Mucosa of stomach (tissue), 1 donor: ENCODE results near the gene PDK1.
"Not testable (repeated sequence)": the region's sequence is repeated elsewhere in the genome, so short reads cannot be mapped to it uniquely, and the experiment has no call there.

ENCODE experiments used
- H3K27me3 ChIP-seq: one replicate; pipeline ENCODE4 v1.7.0; 2013; ENCODE audit warnings: mild to moderate bottlenecking, low read length; ENCODE audit not compliant: control insufficient read depth, insufficient read depth
- H3K36me3 ChIP-seq: one replicate; pipeline ENCODE4 v1.7.0; 2013; ENCODE audit warnings: low read length; ENCODE audit not compliant: control insufficient read depth, insufficient read depth
- H3K4me1 ChIP-seq: one replicate; pipeline ENCODE4 v1.7.0; 2013; ENCODE audit warnings: mild to moderate bottlenecking, low read length; ENCODE audit not compliant: control insufficient read depth, insufficient read depth
- H3K4me3 ChIP-seq: one replicate; pipeline ENCODE4 v1.7.0; 2013; ENCODE audit warnings: low read length
- H3K9ac ChIP-seq: one replicate; pipeline ENCODE4 v1.7.0; 2013; ENCODE audit warnings: mild to moderate bottlenecking, low read length, moderate library complexity
- H3K9me3 ChIP-seq: one replicate; pipeline ENCODE4 v1.7.0; 2013; ENCODE audit warnings: mild to moderate bottlenecking, low read length, moderate library complexity; ENCODE audit not compliant: control insufficient read depth
- donor health status: Pancreatic carcinoma.

PDK1 gene

GRCh38 chr2:172533687-172534086 is 22.2 kb upstream of the PDK1 start:
- Histone ChIP-seq H3K4me3 (no peak overlapping the region), H3K9me3 (no peaks in the 10 kb centered on the region), H3K4me1 (peaks cover 10% of the 10 kb centered on the region), H3K9ac (no peak overlapping the region), H3K27me3 (no peaks in the 10 kb centered on the region), H3K36me3 (no peaks in the 10 kb centered on the region)

GRCh38 chr2:172535119-172535518 is 20.8 kb upstream of the PDK1 start:
- H3K36me3 ChIP-seq, result no peaks in the 10 kb centered on the region
- H3K9me3 ChIP-seq, result no peaks in the 10 kb centered on the region
- H3K4me1 ChIP-seq, result peaks cover 10% of the 10 kb centered on the region
- H3K4me3 ChIP-seq, result no peak overlapping the region
- H3K9ac ChIP-seq, result no peak overlapping the region
- no peaks in the 10 kb centered on the region for H3K27me3 ChIP-seq

- H3K36me3 ChIP-seq, H3K4me3 ChIP-seq, H3K9me3 ChIP-seq, H3K27me3 ChIP-seq, H3K4me1 ChIP-seq, H3K9ac ChIP-seq: not testable (repeated sequence)
Measured at GRCh38 chr2:172537851-172538250, 18.0 kb upstream of the PDK1 start.

GRCh38 chr2:172539767-172540166 is 16.1 kb upstream of the PDK1 start:
- H3K36me3 ChIP-seq, result no peaks in the 10 kb centered on the region
- H3K27me3 ChIP-seq, result no peaks in the 10 kb centered on the region
- H3K4me1 ChIP-seq, result no peaks in the 10 kb centered on the region
- H3K9ac ChIP-seq, result no peak overlapping the region
- H3K9me3 ChIP-seq, result no peaks in the 10 kb centered on the region
- H3K4me3 ChIP-seq, result no peak overlapping the region

- Histone ChIP-seq H3K27me3 (no peaks in the 10 kb centered on the region), H3K4me3 (no peak overlapping the region), H3K4me1 (no peaks in the 10 kb centered on the region), H3K36me3 (no peaks in the 10 kb centered on the region), H3K9ac (no peak overlapping the region), H3K9me3 (no peaks in the 10 kb centered on the region)
Measured at GRCh38 chr2:172540421-172540820, 15.5 kb upstream of the PDK1 start.

GRCh38 chr2:172545408-172546075 is 10.3 kb upstream of the PDK1 start:
- H3K9ac ChIP-seq, result no peak overlapping the region
- H3K4me1 ChIP-seq, result no peaks in the 10 kb centered on the region
- no peak overlapping the region for H3K4me3 ChIP-seq
- no peaks in the 10 kb centered on the region for H3K9me3 ChIP-seq
- no peaks in the 10 kb centered on the region for H3K27me3 ChIP-seq
- no peaks in the 10 kb centered on the region for H3K36me3 ChIP-seq

- Histone ChIP-seq H3K4me3 (no peak overlapping the region), H3K27me3 (no peaks in the 10 kb centered on the region), H3K4me1 (peaks cover 5% of the 10 kb centered on the region), H3K9me3 (no peaks in the 10 kb centered on the region), H3K36me3 (no peaks in the 10 kb centered on the region), H3K9ac (no peak overlapping the region)
Measured at GRCh38 chr2:172549131-172549530, 6.8 kb upstream of the PDK1 start.

GRCh38 chr2:172549802-172550201 is 6.1 kb upstream of the PDK1 start:
- not testable (repeated sequence) for H3K9ac ChIP-seq, H3K4me3 ChIP-seq, H3K9me3 ChIP-seq, H3K36me3 ChIP-seq, H3K27me3 ChIP-seq, H3K4me1 ChIP-seq

- H3K4me3 ChIP-seq, result no peak overlapping the region
- no peaks in the 10 kb centered on the region for H3K36me3 ChIP-seq
- no peak overlapping the region for H3K9ac ChIP-seq
- no peaks in the 10 kb centered on the region for H3K27me3 ChIP-seq
- no peaks in the 10 kb centered on the region for H3K9me3 ChIP-seq
- H3K4me1 ChIP-seq, result peaks cover 5% of the 10 kb centered on the region
Measured at GRCh38 chr2:172550419-172550818, 5.5 kb upstream of the PDK1 start.

- no peak overlapping the region for H3K9ac ChIP-seq
- H3K9me3 ChIP-seq, result no peaks in the 10 kb centered on the region
- H3K27me3 ChIP-seq, result no peaks in the 10 kb centered on the region
- no peak overlapping the region for H3K4me3 ChIP-seq
- H3K36me3 ChIP-seq, result no peaks in the 10 kb centered on the region
- peaks cover 5% of the 10 kb centered on the region for H3K4me1 ChIP-seq
Measured at GRCh38 chr2:172551271-172551670, 4.6 kb upstream of the PDK1 start.

GRCh38 chr2:172552547-172553291 is 3.2 kb upstream of the PDK1 start:
- H3K27me3 ChIP-seq, result no peaks in the 10 kb centered on the region
- H3K4me3 ChIP-seq, result no peak overlapping the region
- H3K9ac ChIP-seq, result no peak overlapping the region
- no peaks in the 10 kb centered on the region for H3K36me3 ChIP-seq
- H3K9me3 ChIP-seq, result no peaks in the 10 kb centered on the region
- H3K4me1 ChIP-seq, result peaks cover 5% of the 10 kb centered on the region

- no peaks in the 10 kb centered on the region for H3K9me3 ChIP-seq
- H3K36me3 ChIP-seq, result no peaks in the 10 kb centered on the region
- no peak overlapping the region for H3K9ac ChIP-seq
- H3K4me3 ChIP-seq, result no peak overlapping the region
- no peaks in the 10 kb centered on the region for H3K27me3 ChIP-seq
- peaks cover 5% of the 10 kb centered on the region for H3K4me1 ChIP-seq
Measured at GRCh38 chr2:172554352-172555271, 1.3 kb upstream of the PDK1 start.
